ENCODE measurements around the gene ARHGAP10.

ARHGAP10 gene

DNA sequence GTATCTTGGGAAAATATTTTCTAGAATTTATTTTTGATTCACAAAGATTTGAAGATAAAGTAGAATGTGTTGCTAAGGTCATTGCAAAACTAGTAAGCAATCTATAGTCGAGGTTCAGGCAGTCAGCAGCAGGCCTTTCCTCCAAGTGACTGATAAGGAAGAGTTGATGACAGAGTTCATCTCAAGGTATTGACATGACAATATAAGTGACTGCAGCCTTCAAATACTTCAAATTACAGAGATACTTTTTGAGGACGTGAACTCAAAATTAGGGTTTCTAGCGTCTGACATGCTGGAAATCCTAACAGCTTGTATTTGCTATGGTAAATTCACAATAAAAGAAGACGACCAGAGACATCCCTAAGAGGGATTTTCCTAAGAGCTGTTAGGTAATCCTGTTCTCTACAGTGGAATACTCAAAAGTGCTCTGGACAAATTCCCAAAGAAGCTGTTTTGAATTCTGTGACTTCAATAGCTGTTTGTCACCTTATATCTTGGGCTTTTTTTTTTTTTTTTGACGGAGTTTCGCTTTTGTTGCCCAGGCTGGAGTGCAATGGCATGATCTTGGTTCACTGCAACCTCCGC lies 7.4 kb downstream of the ARHGAP10 start:
- no peaks in the 10 kb centered on the region for H3K36me3 ChIP-seq (ENCODE audit: insufficient read depth, low read length)
- H3K4me3 ChIP-seq, result no peak overlapping the region
- H3K27ac ChIP-seq, result no peak overlapping the region
- no peak for TF ChIP-seq FOXP2 (optimal IDR thresholded peaks at IDR 0.05; ENCODE audit: control extremely low read depth, extremely low read length, insufficient read depth)
- TF ChIP-seq EZH2 (IDR thresholded peaks at IDR 0.05), result no peak
- no peak for TF ChIP-seq POLR2AphosphoS5 (IDR thresholded peaks at IDR 0.05; ENCODE audit: borderline replicate concordance, low read depth, low read length)
- H3K9me3 ChIP-seq (ENCODE audit: low read depth, low read length), result no peaks in the 10 kb centered on the region
- no peak overlapping the region for H3K9ac ChIP-seq (ENCODE audit: insufficient read length)
- DNase-seq (ENCODE audit: low read depth, low spot score), result no peak

DNA sequence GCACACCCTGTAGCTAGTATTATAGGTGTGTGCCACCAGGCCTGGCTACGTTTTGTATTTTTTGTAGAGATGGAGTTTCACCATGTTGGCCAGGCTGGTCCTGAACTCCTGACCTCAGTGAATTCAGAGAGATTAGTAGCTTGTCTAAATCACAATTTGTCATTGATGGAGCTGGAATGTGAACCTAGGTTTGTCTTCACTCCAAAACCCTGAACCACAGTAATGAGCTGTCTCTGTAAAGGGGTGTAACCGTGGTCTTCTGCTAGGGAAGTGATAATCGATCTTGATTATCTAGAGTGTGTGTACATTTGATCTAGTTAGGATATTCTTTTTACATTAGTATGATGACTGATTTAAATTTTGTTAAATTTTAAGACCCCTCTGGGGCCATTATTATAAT lies 8.3 kb downstream of the ARHGAP10 start:
- DNase-seq (ENCODE audit: low read depth, low spot score), result no peak
- no peak for TF ChIP-seq EZH2 (IDR thresholded peaks at IDR 0.05)
- no peak for TF ChIP-seq POLR2AphosphoS5 (IDR thresholded peaks at IDR 0.05; ENCODE audit: borderline replicate concordance, low read depth, low read length)
- TF ChIP-seq FOXP2 (optimal IDR thresholded peaks at IDR 0.05; ENCODE audit: control extremely low read depth, extremely low read length, insufficient read depth), result no peak
- Histone ChIP-seq H3K4me3 (no peak overlapping the region), H3K36me3 (ENCODE audit: insufficient read depth, low read length) (no peaks in the 10 kb centered on the region), H3K9me3 (ENCODE audit: low read depth, low read length) (no peaks in the 10 kb centered on the region), H3K9ac (ENCODE audit: insufficient read length) (no peak overlapping the region), H3K27ac (no peak overlapping the region)

DNA sequence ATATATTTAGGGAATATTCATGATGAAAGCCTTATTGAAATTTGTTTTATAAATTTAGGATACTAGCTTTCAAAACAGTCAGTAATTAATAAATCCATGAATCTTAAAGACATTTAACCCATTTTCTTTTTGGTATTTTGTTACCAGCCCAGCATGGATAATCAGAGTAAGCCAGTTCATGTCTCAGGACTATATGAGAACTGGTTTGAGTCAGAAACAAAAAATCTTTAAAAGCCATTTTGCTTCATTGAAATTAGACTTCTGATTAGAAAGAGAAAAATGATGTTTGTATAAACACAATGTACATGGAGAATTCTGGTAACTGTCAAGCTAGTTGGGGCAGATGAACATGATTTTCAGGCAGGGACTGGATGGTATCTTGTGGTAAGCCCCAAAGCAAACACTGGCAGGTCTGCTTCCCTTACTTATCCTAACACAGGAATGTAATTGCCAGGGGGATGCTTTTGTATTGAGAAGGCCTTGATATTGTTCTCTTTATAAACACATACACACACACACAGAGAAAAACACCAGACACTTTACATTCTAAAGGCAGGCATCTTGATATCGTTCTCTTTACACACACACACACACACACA lies 9.4 kb downstream of the ARHGAP10 start:
- TF ChIP-seq POLR2AphosphoS5 (IDR thresholded peaks at IDR 0.05; ENCODE audit: borderline replicate concordance, low read depth, low read length) (no peak), EZH2 (IDR thresholded peaks at IDR 0.05) (no peak), FOXP2 (optimal IDR thresholded peaks at IDR 0.05; ENCODE audit: control extremely low read depth, extremely low read length, insufficient read depth) (no peak)
- no peaks in the 10 kb centered on the region for H3K36me3 ChIP-seq (ENCODE audit: insufficient read depth, low read length)
- H3K4me3 ChIP-seq, result no peak overlapping the region
- H3K27ac ChIP-seq, result no peak overlapping the region
- H3K9ac ChIP-seq (ENCODE audit: insufficient read length), result no peak overlapping the region
- no peaks in the 10 kb centered on the region for H3K9me3 ChIP-seq (ENCODE audit: low read depth, low read length)
- DNase-seq (ENCODE audit: low read depth, low spot score), result no peak

DNA sequence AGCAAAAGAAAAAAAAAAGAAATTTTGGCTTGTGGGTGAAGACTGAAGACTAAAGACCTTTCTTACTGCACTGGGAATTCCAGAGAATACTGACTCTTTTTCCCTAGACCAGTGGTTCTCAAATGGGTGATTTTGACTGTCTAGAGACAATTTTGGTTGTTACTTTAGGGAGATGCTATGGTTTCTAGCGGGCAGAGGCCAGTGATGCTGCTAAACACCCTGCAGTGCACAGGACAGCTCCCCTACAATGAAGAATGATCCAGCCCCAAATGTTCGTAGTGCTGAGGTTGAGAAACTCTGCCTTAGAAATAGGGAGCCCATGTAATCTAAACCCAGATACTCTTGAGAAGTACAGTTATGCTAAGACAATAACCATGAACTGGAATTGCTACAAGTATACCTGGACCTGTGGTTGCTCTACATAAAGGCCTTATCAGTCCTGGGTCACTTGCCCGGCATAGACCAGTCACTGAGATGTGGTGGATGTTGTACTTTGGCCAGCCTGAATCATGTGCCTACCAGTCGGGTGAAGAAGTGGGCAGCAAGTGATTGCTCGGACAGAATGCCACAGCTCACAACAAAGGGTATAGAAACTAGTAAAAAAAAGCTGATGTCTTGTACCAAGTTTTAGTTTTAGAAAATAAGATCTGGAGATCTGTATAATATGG lies 16.0 kb downstream of the ARHGAP10 start:
- no peak overlapping the region for H3K4me3 ChIP-seq
- TF ChIP-seq POLR2AphosphoS5 (IDR thresholded peaks at IDR 0.05; ENCODE audit: borderline replicate concordance, low read depth, low read length), result no peak
- TF ChIP-seq EZH2 (IDR thresholded peaks at IDR 0.05), result no peak
- no peak for TF ChIP-seq FOXP2 (optimal IDR thresholded peaks at IDR 0.05; ENCODE audit: control extremely low read depth, extremely low read length, insufficient read depth)
- H3K36me3 ChIP-seq (ENCODE audit: insufficient read depth, low read length), result no peaks in the 10 kb centered on the region
- H3K9ac ChIP-seq (ENCODE audit: insufficient read length), result no peak overlapping the region
- H3K9me3 ChIP-seq (ENCODE audit: low read depth, low read length), result no peaks in the 10 kb centered on the region
- H3K27ac ChIP-seq, result no peak overlapping the region
- DNase-seq (ENCODE audit: low read depth, low spot score), result no peak

DNA sequence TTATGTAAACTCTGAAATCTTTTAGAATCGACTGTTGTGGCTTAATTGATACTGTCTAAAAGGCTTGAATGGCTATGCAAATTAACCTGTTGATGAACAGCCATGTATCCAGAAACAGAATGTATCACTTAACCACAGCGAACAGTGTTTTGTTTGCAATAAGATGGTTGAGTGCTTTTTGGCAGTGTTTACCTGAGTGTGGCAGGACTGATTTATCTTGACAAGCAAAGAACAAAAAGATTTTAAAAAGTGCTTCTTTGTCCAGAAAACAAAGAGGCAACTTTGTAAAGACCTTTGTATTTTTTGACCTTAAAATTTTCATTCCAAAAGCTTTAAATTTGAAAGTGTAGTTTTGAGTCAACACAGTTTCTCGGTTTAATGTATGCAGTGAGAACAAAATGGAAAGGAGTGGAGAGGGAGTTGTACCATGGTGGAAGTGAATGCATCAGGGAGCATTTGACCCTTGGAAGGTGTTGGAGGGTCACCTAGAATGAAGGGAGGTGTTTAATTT lies 18.0 kb downstream of the ARHGAP10 start:
- H3K27ac ChIP-seq, result no peak overlapping the region
- no peaks in the 10 kb centered on the region for H3K36me3 ChIP-seq (ENCODE audit: insufficient read depth, low read length)
- no peak overlapping the region for H3K4me3 ChIP-seq
- no peak for DNase-seq (ENCODE audit: low read depth, low spot score)
- no peaks in the 10 kb centered on the region for H3K9me3 ChIP-seq (ENCODE audit: low read depth, low read length)
- no peak for TF ChIP-seq POLR2AphosphoS5 (IDR thresholded peaks at IDR 0.05; ENCODE audit: borderline replicate concordance, low read depth, low read length)
- TF ChIP-seq FOXP2 (optimal IDR thresholded peaks at IDR 0.05; ENCODE audit: control extremely low read depth, extremely low read length, insufficient read depth), result no peak
- TF ChIP-seq EZH2 (IDR thresholded peaks at IDR 0.05), result no peak
- no peak overlapping the region for H3K9ac ChIP-seq (ENCODE audit: insufficient read length)

DNA sequence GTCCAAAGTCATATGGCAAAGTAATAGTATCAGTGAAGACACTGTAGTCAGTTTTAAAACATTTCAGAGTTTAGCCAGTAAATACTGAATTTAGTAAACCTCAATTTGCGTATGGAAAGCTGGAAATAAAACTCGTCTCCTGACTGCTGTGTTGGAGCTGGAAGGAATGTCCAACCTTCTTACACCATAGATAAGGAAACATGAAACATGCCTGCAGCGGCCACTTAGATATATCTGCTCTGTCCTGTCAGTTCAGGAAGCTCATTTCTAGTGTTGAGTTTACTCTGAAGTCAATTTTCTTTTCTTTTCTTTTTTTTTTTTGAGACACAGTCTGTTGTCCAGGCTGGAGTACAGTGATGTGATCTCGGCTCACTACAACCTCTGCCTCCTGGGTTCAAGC lies 21.2 kb downstream of the ARHGAP10 start:
- no peak for DNase-seq (ENCODE audit: low read depth, low spot score)

DNA sequence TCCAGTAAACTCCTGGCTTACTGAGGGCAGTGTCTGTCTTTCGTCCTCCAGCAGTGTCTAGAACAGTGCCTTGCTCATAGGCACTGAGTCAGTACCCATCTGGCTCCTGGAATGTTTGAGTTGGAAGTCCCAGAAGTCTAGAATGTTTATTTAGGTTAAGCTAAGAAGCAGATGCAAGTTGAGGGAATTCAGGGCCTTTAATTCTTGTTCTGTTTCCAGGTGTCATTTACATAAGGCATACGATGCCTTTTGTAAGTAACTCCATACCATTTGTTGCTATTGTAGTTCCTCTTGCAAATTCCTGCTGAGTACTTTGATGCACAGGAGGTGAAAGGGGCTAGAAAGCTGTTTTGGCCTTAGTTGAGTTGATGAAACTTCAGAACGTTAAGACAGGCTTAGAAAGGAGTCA lies 22.2 kb downstream of the ARHGAP10 start:
- DNase-seq (ENCODE audit: low read depth, low spot score), result no peak
- no peak overlapping the region for H3K9ac ChIP-seq (ENCODE audit: insufficient read length)
- TF ChIP-seq EZH2 (IDR thresholded peaks at IDR 0.05) (no peak), POLR2AphosphoS5 (IDR thresholded peaks at IDR 0.05; ENCODE audit: borderline replicate concordance, low read depth, low read length) (no peak), FOXP2 (optimal IDR thresholded peaks at IDR 0.05; ENCODE audit: control extremely low read depth, extremely low read length, insufficient read depth) (no peak)
- H3K4me3 ChIP-seq, result no peak overlapping the region
- no peaks in the 10 kb centered on the region for H3K9me3 ChIP-seq (ENCODE audit: low read depth, low read length)
- H3K36me3 ChIP-seq (ENCODE audit: insufficient read depth, low read length), result no peaks in the 10 kb centered on the region
- H3K27ac ChIP-seq, result no peak overlapping the region

More for the DNA sequence above, 21.2 kb downstream of the ARHGAP10 start:
- Histone ChIP-seq H3K9me3 (ENCODE audit: low read depth, low read length) (no peaks in the 10 kb centered on the region), H3K4me3 (no peak overlapping the region), H3K27ac (no peak overlapping the region), H3K9ac (ENCODE audit: insufficient read length) (no peak overlapping the region), H3K36me3 (ENCODE audit: insufficient read depth, low read length) (no peaks in the 10 kb centered on the region)
- TF ChIP-seq POLR2AphosphoS5 (IDR thresholded peaks at IDR 0.05; ENCODE audit: borderline replicate concordance, low read depth, low read length), result no peak
- TF ChIP-seq EZH2 (IDR thresholded peaks at IDR 0.05), result no peak
- no peak for TF ChIP-seq FOXP2 (optimal IDR thresholded peaks at IDR 0.05; ENCODE audit: control extremely low read depth, extremely low read length, insufficient read depth)

DNA sequence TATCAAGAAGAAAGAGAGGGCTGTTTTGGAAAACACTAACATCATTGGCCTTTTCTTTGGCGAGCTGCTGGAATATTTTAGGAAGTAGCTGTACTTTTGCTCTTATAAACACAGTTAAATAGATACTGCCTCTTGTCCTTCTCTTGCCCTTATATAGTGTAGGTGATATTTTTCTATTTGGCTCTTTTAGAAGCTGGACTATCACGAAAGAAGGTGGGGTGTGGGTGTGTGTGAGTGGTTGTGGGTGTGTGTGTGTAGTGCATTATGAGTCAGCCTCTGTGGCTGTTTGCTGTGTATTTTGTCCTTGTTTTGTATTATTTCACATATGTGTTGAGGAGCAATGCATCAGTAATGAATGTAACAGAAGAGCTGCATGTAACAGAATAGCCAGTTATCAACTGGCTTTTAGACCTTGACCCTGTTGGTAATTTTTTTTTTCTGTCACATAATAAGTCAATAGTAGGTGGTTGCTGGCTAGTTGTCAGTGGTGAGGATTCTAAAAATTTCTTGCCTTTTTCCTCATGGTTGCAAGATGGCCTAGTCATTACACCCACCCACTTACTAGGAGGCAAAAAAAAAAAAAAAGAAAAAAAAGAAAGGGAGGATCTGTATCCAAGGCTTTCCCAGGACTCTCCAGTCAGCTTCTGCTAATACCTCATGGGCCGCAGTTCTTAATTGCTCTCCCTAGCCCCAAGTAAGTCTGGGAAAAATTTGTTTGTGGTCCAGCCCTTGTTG lies 23.8 kb downstream of the ARHGAP10 start:
- H3K36me3 ChIP-seq (ENCODE audit: insufficient read depth, low read length), result no peaks in the 10 kb centered on the region
- TF ChIP-seq POLR2AphosphoS5 (IDR thresholded peaks at IDR 0.05; ENCODE audit: borderline replicate concordance, low read depth, low read length) (no peak), EZH2 (IDR thresholded peaks at IDR 0.05) (no peak), FOXP2 (optimal IDR thresholded peaks at IDR 0.05; ENCODE audit: control extremely low read depth, extremely low read length, insufficient read depth) (no peak)
- no peak for DNase-seq (ENCODE audit: low read depth, low spot score)
- no peak overlapping the region for H3K27ac ChIP-seq
- H3K4me3 ChIP-seq, result no peak overlapping the region
- H3K9ac ChIP-seq (ENCODE audit: insufficient read length), result no peak overlapping the region
- no peaks in the 10 kb centered on the region for H3K9me3 ChIP-seq (ENCODE audit: low read depth, low read length)
